ENCODE results near the gene CCT8.
A peak's percentile ranks its signal among the peaks of the same experiment; 100 is the strongest.
"Not testable (repeated sequence)": the region's sequence is repeated elsewhere in the genome, so short reads cannot be mapped to it uniquely, and the experiment has no call there.

The CCT8 gene

GRCh38 chr21:29080454-29080941 is 7.0 kb upstream of the CCT8 start:
- no peak for DNase-seq (ENCODE audit: low read depth, low spot score)
- no peak overlapping the region for H3K4me3 ChIP-seq (ENCODE audit: low read length)

GRCh38 chr21:29078869-29079767 is 5.7 kb upstream of the CCT8 start:
- peak; percentile 81 for DNase-seq (ENCODE audit: low read depth, low spot score)
- no peak overlapping the region for H3K4me3 ChIP-seq (ENCODE audit: low read length)

DNA sequence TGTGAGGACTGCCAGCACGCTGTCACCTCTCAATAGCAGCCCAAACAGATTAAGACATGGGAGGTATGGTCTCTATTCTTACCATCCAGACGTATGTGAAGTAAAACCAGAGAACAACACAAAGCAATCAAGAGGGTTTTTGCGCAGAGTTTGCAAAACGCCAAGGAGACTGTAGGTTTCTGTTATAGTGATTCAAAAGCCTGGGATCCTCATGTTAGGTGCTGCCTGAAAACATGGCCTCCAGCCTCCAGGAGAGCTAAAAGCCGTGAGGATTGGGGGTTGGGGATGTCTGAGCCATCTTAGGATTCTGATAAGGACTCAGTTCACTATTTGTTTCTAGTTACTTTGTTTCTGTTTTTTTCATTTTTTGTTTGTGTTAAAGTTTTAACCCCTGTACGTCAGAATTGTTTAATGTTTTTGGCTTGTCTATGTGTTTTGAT is 4.2 kb upstream of the CCT8 start:
- no peak for DNase-seq (ENCODE audit: low read depth, low spot score)
- H3K4me3 ChIP-seq (ENCODE audit: low read length), result no peak overlapping the region

- not testable (repeated sequence) for DNase-seq (ENCODE audit: low read depth, low spot score); H3K4me3 ChIP-seq (ENCODE audit: low read length)
These were observed 3.5 kb upstream of the CCT8 start for GRCh38 chr21:29076731-29077640.

DNA sequence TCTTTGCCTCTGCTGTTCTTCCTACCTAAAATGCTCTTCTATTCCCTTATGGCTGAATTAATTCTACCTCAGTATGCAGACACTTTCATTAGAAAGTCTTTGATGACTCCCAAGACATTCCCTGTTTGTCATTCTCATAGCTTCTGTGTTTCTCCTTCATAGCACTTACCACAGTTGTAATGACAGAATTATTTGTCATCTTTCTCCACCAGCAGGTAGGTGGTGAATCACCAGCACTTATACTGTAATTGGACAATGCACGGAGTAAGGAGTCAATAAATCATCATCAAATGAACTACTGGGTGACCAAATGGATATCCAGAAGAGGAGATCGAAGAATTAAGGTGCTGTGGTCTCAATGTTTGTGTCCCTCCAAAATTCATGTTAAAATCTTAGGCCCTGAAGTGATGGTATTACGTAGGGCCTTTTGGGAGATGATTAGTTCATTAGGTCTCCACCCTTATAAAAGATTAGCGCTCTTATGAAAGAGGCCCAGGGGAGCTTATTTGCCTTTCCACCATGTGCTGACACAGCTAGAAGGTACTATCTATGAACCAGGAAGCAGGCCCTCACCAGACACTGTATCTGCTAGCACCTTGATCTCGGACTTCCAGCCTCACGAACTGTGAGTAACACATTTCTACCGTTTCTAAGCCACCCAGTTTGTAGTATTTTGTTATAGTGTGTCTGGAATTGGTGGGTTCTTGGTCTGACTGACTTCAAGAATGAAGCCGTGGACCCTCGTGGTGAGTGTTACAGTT is 2.4 kb upstream of the CCT8 start:
- no peak overlapping the region for H3K4me3 ChIP-seq (ENCODE audit: low read length)
- no peak for DNase-seq (ENCODE audit: low read depth, low spot score)

DNA sequence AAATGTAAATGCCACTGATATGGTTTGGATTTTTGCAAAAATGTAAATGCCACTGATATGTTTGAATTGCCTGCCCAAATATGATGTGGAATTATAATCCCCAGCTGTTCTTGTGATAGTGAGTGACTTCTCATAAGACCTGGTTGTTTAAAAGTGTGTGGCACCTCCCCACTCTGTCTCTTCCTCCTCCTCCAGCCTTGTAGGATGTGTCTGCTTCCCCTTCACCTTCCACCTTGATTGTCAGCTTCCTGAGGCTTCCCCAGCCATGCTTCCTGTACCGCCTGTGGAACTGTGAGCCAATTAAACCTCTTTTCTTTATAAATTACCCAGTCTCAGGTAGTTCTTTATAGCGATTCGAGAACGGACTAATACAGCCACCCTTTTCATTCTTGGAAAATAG is 1.3 kb upstream of the CCT8 start:
- no peak overlapping the region for H3K4me3 ChIP-seq (ENCODE audit: low read length)
- DNase-seq (ENCODE audit: low read depth, low spot score), result no peak

- peak overlapping the region; percentile 80 for H3K4me3 ChIP-seq (ENCODE audit: low read length)
- DNase-seq (ENCODE audit: low read depth, low spot score), result no peak
These were observed 544 bp upstream of the CCT8 start for GRCh38 chr21:29074007-29074376.

DNA sequence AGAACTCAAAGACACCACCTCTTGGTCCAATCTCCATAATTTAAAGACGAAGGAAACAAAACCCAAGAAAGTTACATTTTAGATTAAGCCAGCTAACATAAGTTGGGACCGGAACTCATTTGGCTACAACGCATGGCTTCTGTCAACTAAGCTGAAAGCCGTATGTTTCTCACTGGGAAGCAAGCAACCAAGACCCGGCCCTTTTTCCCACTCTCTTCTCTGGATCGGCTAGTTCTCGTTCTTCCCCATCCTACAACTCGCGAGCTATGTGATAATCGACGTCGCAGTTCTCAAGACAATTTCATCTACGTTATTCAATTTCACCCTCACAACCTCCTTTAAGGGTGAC is 601 bp downstream of the CCT8 start:
- no peak for DNase-seq (ENCODE audit: low read depth, low spot score)
- peak overlapping the region; percentile 80 for H3K4me3 ChIP-seq (ENCODE audit: low read length)

DNA sequence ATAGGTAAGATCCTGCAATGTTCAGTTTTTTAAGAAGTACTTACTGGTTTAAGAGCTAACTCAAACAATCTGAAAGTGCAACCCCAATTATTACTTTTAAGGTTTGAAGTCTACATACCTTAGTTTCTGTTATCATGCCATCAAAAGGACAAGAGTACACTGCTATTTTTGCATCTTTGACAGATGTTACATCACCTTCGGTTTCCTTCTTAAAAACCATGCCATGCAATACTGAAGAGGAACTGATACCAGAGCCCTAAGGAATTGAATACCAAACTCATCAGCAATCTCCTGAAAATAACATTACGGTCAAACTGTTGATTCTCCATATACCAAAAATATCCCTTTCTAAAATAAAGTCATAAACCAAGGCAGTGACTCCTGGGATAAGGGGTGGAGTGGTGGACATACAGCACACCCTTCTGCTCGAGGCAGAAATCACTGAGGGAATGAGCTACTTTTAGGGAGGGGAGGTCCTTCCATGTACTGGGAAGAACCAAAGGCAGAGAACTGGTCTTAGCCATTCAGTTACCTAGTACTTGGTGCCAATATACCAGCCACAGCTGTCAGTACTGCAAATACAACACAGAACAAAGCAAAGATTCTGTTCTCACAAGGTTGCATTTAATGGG is 8.5 kb downstream of the CCT8 start:
- no peak for DNase-seq (ENCODE audit: low read depth, low spot score)
- H3K4me3 ChIP-seq (ENCODE audit: low read length), result no peak overlapping the region

DNA sequence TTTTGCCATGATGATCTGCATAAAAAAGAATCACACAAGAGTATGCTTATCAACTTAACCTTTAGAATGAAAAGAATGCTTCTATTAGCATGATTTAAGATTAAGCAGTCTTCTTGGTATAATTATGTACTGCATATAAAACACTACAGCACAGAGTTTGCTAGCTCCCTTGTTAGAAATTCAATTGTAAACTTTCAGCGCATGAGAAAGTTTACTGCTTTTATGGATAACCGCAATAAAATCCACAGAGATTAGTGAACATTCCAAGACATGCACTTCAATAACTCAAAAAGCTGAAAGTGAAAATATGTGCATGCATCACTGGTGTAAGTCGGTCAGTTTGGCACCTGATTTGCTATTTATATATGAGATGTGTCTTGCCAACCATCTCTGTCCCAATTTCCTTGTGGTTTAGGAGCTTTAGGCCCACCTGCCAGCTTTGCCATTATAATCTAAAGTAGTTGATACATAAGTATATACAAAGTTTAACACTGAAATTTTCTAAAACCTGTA is 16.9 kb downstream of the CCT8 start:
- DNase-seq (ENCODE audit: low read depth, low spot score), result no peak

DNA sequence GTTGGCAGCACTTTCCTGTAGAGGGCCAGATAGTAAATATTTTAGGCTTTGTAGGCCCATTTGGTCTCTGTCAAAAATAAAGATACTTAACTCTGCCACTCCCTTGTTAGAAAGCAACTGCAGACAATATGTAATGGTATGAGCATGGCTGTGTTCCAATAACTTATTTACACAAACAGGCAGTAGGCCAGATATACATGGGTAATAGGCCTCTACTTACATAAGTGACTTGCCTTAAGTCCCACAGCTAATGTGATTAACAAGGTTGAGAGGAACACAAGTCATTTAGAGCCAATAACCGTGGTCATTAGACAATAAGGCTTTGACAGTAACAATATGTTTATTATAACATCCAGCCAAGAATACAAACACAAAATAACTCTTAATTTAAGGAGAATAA is 17.4 kb downstream of the CCT8 start:
- no peak for DNase-seq (ENCODE audit: low read depth, low spot score)
- H3K4me3 ChIP-seq (ENCODE audit: low read length), result no peak overlapping the region

More for the DNA sequence above, 16.9 kb downstream of the CCT8 start:
- H3K4me3 ChIP-seq (ENCODE audit: low read length), result no peak overlapping the region

DNA sequence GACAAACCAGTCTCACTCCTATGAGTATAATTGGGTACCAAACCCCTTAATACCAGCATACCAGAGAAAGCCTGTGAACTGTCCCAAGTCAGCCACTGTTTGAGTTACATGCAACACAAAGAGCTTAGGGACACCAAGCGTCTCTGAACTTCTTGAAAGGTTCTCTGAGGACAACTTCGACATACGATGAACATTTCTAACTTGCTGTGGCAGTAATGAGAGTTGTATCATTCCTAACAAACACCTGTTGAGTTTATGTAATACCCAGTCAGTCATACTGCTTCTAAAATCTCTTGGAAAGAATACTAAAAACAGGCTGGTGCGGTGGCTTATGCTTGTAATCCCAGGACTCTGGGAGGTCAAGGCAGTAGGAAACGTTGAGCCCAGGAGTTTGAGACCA is 18.4 kb downstream of the CCT8 start:
- H3K4me3 ChIP-seq (ENCODE audit: low read length), result no peak overlapping the region
- DNase-seq (ENCODE audit: low read depth, low spot score), result no peak

GRCh38 chr21:29053656-29054055 is 19.8 kb downstream of the CCT8 start:
- no peak overlapping the region for H3K4me3 ChIP-seq (ENCODE audit: low read length)
- no peak for DNase-seq (ENCODE audit: low read depth, low spot score)

GRCh38 chr21:29053011-29053553 is 20.4 kb downstream of the CCT8 start:
- H3K4me3 ChIP-seq (ENCODE audit: low read length), result no peak overlapping the region
- no peak for DNase-seq (ENCODE audit: low read depth, low spot score)

- H3K4me3 ChIP-seq (ENCODE audit: low read length), result no peak overlapping the region
- no peak for DNase-seq (ENCODE audit: low read depth, low spot score)
These were observed 21.2 kb downstream of the CCT8 start for GRCh38 chr21:29052224-29052623.

DNA sequence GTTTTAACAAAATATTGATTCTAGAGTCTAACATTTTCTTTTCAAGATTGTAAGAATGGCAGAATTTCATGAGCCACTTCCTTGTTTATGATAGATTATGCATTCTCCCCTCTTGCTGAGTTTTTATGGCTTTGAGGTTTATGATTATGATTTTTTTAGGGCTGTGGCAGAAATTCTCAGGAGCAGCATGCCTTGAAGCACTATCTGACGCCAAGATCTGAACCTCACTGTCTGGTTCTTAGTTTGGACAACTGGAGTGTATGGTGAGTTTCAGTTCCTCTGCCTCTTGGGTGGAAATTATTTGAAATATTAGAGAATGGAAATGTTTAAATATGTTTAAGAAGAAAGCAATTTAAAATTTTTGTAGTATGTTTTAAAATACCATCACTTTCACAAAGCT is 38.8 kb downstream of the CCT8 start:
- H3K4me3 ChIP-seq (ENCODE audit: low read length), result no peak overlapping the region
- DNase-seq (ENCODE audit: low read depth, low spot score), result no peak

- H3K4me3 ChIP-seq (ENCODE audit: low read length), result no peak overlapping the region
- no peak for DNase-seq (ENCODE audit: low read depth, low spot score)
These were observed 39.6 kb downstream of the CCT8 start for GRCh38 chr21:29033871-29034270.

DNA sequence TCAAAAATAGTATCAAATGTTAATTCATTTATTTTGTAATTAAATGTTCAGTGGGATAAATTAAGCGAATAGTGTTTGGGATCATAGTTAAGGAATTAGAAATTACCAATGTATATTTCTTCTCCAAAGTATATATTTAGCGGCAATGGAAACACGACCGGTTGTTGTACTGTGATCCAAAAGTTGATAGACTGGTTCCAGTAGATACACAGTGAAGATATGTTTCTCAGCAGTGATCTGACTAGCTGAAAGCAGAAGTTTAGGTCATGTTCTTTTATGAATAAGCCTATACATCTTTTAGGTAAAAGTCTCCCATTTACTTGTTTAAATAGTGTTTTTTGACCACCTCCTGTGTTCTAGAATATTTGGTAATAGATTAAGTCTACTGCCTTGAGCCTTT is 40.1 kb downstream of the CCT8 start:
- no peak overlapping the region for H3K4me3 ChIP-seq (ENCODE audit: low read length)
- no peak for DNase-seq (ENCODE audit: low read depth, low spot score)

All from Jurkat, Clone E6-1 (cell line).